K562 (cell line): Measurements from ENCODE around the gene PCBP3. TPM values are rescaled to one million over a fixed set of nuclear protein-coding genes. Genes with fewer than 3 reads are reported as not detected.

ENCODE experiments used
- ATAC-seq: fragments of 200-7000 bp; cut with Tn5 transposase; 3 replicates; pipeline ENCODE4 v1.9.1; 2020; ENCODE audit warnings: moderate library complexity
- BruUV-seq: library from RNA; stranded (reverse); fragments of 400-500 nt; replicated peaks from 2 replicates; lab custom pipeline; 2021; lab: Mats Ljungman, UMichigan
- CTCF ChIA-PET: fragments of 300-600 bp; formaldehyde crosslinking; extraction: SDS; loops from one replicate; lab custom pipeline; 2021; ENCODE audit warnings: low intra/inter-chr PET ratio; lab: Yijun Ruan, JAX
- POLR2A ChIA-PET: fragments of 300-600, 350-650 bp; sonication (Branson Sonifier 250); formaldehyde crosslinking; extraction: SDS; loops from one replicate; lab custom pipeline; 2021; ENCODE audit warnings: antibody characterized with exemption, inconsistent platforms; lab: Yijun Ruan, JAX
- DNase-seq, 4 experiments: peaks; one replicate each; pipeline versions ENCODE4 v3.0.0 to v3.0.0-alpha.2; 2011 to 2018; ENCODE audit warnings: low spot score in 3 of 4, mixed read lengths in 3 of 4; ENCODE audit errors: extremely low read depth in 1 of 4
- FAIRE-seq: peaks from 2 replicates; lab custom pipeline; 2011; peaks lifted over from hg19 to GRCh38; lab: Jason Lieb, UNC
- H2AFZ ChIP-seq: 2 replicates; pipeline ENCODE4 v1.6.0; 2011; ENCODE audit warnings: low read depth, low read length, control low read depth, inconsistent platforms
- H3K27ac ChIP-seq: fragments of 200-600 bp; 3 replicates; pipeline ENCODE4 v1.8.0; 2011; ENCODE audit warnings: low read depth, mild to moderate bottlenecking, control low read depth, inconsistent platforms, low read length, moderate library complexity, mixed read lengths; ENCODE audit errors: extremely low read depth
- H3K27me3 ChIP-seq, 2 experiments: fragments of 300-600 bp in 1 of 2; 2 replicates in 1 of 2; 3 replicates in 1 of 2; pipeline versions ENCODE4 v1.6.0 to v1.8.0; 2011; ENCODE audit warnings: inconsistent platforms in 2 of 2, low read length in 2 of 2, mild to moderate bottlenecking in 1 of 2, mixed read lengths in 1 of 2, moderate library complexity in 1 of 2; ENCODE audit not compliant: control insufficient read depth in 2 of 2, insufficient read depth in 2 of 2
- H3K36me3 ChIP-seq: fragments of 300-600 bp; 3 replicates; pipeline ENCODE4 v1.8.0; 2011; ENCODE audit warnings: mild to moderate bottlenecking, low read length, inconsistent platforms; ENCODE audit not compliant: control insufficient read depth, insufficient read depth
- H3K4me1 ChIP-seq, 2 experiments: fragments of 200-600 bp in 1 of 2; replicated peaks in 1 of 2; 2 replicates in 1 of 2; 3 replicates in 1 of 2; pipeline versions ENCODE4 v1.5.1 to v1.8.0; 2011; ENCODE audit warnings: inconsistent platforms in 2 of 2, low read length in 2 of 2, mild to moderate bottlenecking in 1 of 2, mixed read lengths in 1 of 2, moderate library complexity in 1 of 2; ENCODE audit not compliant: control insufficient read depth in 2 of 2, insufficient read depth in 2 of 2
- H3K4me2 ChIP-seq: 2 replicates; pipeline ENCODE4 v1.6.1; 2011; ENCODE audit warnings: low read length, control low read depth, inconsistent platforms, mixed read lengths; ENCODE audit not compliant: insufficient read depth
- H3K4me3 ChIP-seq: fragments of 200-600 bp; sonication (generic), shearing (Covaris generic); 2 replicates; pipeline ENCODE4 v1.5.1; 2016; ENCODE audit warnings: control low read depth, inconsistent platforms
- H3K79me2 ChIP-seq: fragments of 200-600 bp; 3 replicates; pipeline ENCODE4 v1.8.0; 2011; ENCODE audit warnings: low read length, inconsistent platforms; ENCODE audit not compliant: control insufficient read depth, insufficient read depth
- H3K9ac ChIP-seq, 2 experiments: 2 replicates each; pipeline versions ENCODE4 v1.6.0 to v1.6.1; 2011; ENCODE audit warnings: low read depth in 2 of 2, low read length in 2 of 2, control low read depth in 1 of 2, inconsistent platforms in 1 of 2, mild to moderate bottlenecking in 1 of 2, mixed read lengths in 1 of 2; ENCODE audit not compliant: insufficient read depth in 1 of 2
- H3K9me1 ChIP-seq: one replicate; pipeline ENCODE4 v1.6.0; 2011; ENCODE audit warnings: inconsistent platforms, mild to moderate bottlenecking, low read length, moderate library complexity; ENCODE audit not compliant: control insufficient read depth, insufficient read depth
- H3K9me3 ChIP-seq: replicated peaks from 2 replicates; pipeline ENCODE4 v1.5.1; 2011; ENCODE audit warnings: low read depth, low read length, inconsistent platforms; ENCODE audit not compliant: control insufficient read depth, insufficient read depth
- H4K20me1 ChIP-seq: replicated peaks from 2 replicates; pipeline ENCODE4 v1.6.1; 2011; ENCODE audit warnings: low read length, inconsistent platforms, mixed read lengths; ENCODE audit not compliant: control insufficient read depth, insufficient read depth
- ATF4 ChIP-seq: fragments of 450-650 bp; formaldehyde crosslinking; IDR thresholded peaks from 2 replicates; pipeline ENCODE4 v1.4.0; 2022; ENCODE audit warnings: mild to moderate bottlenecking, moderate library complexity
- E2F6 ChIP-seq, 2 experiments: IDR thresholded peaks; 2 replicates each; pipeline ENCODE4 v1.6.1; 2011; ENCODE audit warnings: borderline replicate concordance in 1 of 2, control low read depth in 1 of 2, low read depth in 1 of 2, low read length in 1 of 2, mild to moderate bottlenecking in 1 of 2, mixed read lengths in 1 of 2, moderate library complexity in 1 of 2; ENCODE audit not compliant: insufficient read depth in 1 of 2, insufficient read length in 1 of 2, poor library complexity in 1 of 2, severe bottlenecking in 1 of 2; ENCODE audit errors: extremely low read depth in 1 of 2
- WGBS: fragments of 100-300 bp; shearing (Covaris generic); methylation state at CpG from one replicate; pipeline ENCODE4 v1.1.6; 2016; ENCODE audit warnings: low coverage, mixed read lengths; ENCODE audit not compliant: insufficient coverage; ENCODE audit errors: missing lambda C conversion rate; 5-methylcytosine and 5-hydroxymethylcytosine counted together
- in situ Hi-C: fragments of 300-500 bp; cut with MboI; formaldehyde crosslinking; loops from 4 replicates; pipeline ENCODE4 v1.15.0; 2018; ENCODE audit warnings: inconsistent platforms, mixed read lengths
- intact Hi-C: fragments of 100-400 bp; cut with micrococcal nuclease; formaldehyde crosslinking; loops from 2 replicates; pipeline ENCODE4 v1.14.2; 2022
- polyA plus RNA-seq, 8 experiments: library from polyadenylated mRNA; depleted of rRNA in 4 of 8; stranded (reverse) in 5 of 8; unstranded in 3 of 8; fragments of >200 nt; fragmentation: Nextera tagmentation in 2 of 8; fragmentation: Illumina TruSeq in 1 of 8; extraction: Ambion mirVana in 2 of 8; extraction: Trizol in 1 of 8; gene quantifications; 2 replicates each; pipeline versions ENCODE4 v1.2.1 to v1.2.3, GENCODE V29; 2011 to 2014; ENCODE audit warnings: inconsistent platforms in 1 of 8, missing spikeins in 1 of 8
- total RNA-seq, 7 experiments: library from RNA; depleted of rRNA in 6 of 7; stranded (reverse); fragments of >200 nt in 6 of 7; fragmentation: Illumina TruSeq in 2 of 7; extraction: Trizol in 2 of 7; gene quantifications; 2 replicates each; pipeline versions ENCODE4 v1.2.1 to v1.2.3, GENCODE V29; 2011 to 2021; ENCODE audit warnings: low replicate concordance in 1 of 7

PCBP3 gene
- total and polyA plus RNA-seq, 9 of the 15 experiments (the other 6 are each of a cell fraction or from before 2014, with no cell fraction given), result 0.18 TPM; not detected in 8

GRCh38 chr21:45598666-45599065 is 44.9 kb upstream of the PCBP3 start:
- peak in 1 of 2 experiments; percentile 19 for TF ChIP-seq E2F6 (IDR thresholded peaks at IDR 0.05; ENCODE audit: borderline replicate concordance in 1 of 2, extremely low read depth in 1 of 2, insufficient read depth in 1 of 2, insufficient read length in 1 of 2, low read depth in 1 of 2, low read length in 1 of 2, poor library complexity in 1 of 2, severe bottlenecking in 1 of 2)
- TF ChIP-seq ATF4 (CRISPR knock-in tag), result no peak
- POLR2A ChIA-PET, result interaction anchor here (0.8 kb wide), 2 partner anchors 10 to 212 kb away, joined by 3 read pairs; no protein-coding TSS in a partner anchor

More at GRCh38 chr21:45598666-45599065, 44.9 kb upstream of the PCBP3 start:
- in situ Hi-C loops, result loop anchor here (5.0 kb wide), 1 partner anchor 41 kb away; no protein-coding TSS in a partner anchor
- Histone ChIP-seq H3K4me3 (no peak overlapping the region), H4K20me1 (peaks cover 15% of the 10 kb centered on the region; the same call in 1 of the 2 replicates), H2AFZ (no peak overlapping the region), H3K9me1 (peaks cover 6% of the 10 kb centered on the region), H3K36me3 (peaks cover 55% of the 10 kb centered on the region), H3K27me3 (no peaks in the 10 kb centered on the region), H3K4me1 (peaks cover 0 to 31% of the 10 kb centered on the region in 2 experiments; a peak in 3 of 5 replicates), H3K79me2 (peaks cover 39% of the 10 kb centered on the region), H3K9me3 (0 out of 2 replicates have a peak, but pooled peaks cover 2% of the 10 kb centered on the region), H3K27ac (no peak overlapping the region), H3K9ac (no peak overlapping the region), H3K4me2 (no peak overlapping the region)
- intact Hi-C loops, result loop anchor here (5.0 kb wide), 1 partner anchor 121 kb away; no protein-coding TSS in a partner anchor
- ATAC-seq (no peak), FAIRE-seq (no peak), DNase-seq (no peak)
- no TSS peak for BruUV-seq
- CTCF ChIA-PET, result no interaction called here
- WGBS, result 81% methylated on average over 5 of the region's 10 CpGs
